GM18951 (cell line): Measurements from ENCODE around the gene RPS15.
A peak's percentile ranks its signal among the peaks of the same experiment; 100 is the strongest.

Experiments
- POLR2A ChIP-seq: IDR thresholded peaks from 4 replicates; pipeline ENCODE4 v1.6.1; 2011; ENCODE audit warnings: mild to moderate bottlenecking; ENCODE audit not compliant: insufficient read length, insufficient read depth; ENCODE audit errors: extremely low read depth
- in situ Hi-C: fragments of 300-500 bp; cut with MboI; formaldehyde crosslinking; loops from one replicate; pipeline ENCODE4 v1.12.0; 2022; ENCODE audit warnings: low sequenced_read_pairs, mixed read lengths, inconsistent platforms; ENCODE audit not compliant: unreplicated experiment

RPS15 gene

DNA sequence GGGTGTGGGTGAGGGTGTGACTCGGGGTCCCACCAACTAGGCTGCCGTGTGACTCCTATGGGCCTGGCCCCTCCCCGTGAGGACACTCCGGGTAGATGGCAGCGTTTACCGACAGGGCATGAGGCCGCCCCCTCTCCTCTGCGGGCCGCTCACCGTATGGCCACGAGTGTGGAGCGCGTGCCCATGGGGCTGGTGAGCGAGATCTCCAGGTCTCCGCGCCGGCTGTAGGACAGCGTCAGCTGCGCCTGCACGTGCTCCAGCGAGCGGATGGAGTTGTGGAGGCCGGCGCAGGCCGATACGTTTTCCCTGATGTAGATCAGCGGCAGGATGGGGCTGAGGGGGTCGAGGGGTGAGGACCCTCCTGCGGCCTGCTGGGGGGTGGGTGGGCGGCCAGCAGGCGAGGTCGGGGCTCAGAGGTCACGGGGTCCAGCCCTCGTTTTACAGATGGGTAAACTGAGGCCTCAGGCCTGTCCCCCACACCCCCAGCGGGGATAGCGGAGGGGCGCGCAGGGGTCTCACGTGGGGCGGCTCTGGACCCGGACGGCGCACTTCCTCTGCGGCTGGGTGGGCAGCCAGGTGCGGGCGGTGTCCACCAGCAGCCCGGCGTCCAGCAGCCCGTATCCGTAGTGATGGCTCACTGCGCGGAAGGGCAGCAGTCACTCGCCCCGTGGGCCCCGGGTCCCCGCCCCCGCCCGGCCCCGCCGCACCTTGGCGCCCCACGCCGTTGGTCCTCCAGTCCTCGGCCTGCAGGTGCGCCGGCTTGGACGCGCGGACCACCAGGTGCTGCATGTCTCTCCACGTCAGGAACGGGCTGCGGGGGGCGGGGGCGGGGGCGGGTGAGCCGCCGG lies 45.2 kb downstream of the RPS15 start:
- no peak for TF ChIP-seq POLR2A
- in situ Hi-C loops = no loop called here

DNA sequence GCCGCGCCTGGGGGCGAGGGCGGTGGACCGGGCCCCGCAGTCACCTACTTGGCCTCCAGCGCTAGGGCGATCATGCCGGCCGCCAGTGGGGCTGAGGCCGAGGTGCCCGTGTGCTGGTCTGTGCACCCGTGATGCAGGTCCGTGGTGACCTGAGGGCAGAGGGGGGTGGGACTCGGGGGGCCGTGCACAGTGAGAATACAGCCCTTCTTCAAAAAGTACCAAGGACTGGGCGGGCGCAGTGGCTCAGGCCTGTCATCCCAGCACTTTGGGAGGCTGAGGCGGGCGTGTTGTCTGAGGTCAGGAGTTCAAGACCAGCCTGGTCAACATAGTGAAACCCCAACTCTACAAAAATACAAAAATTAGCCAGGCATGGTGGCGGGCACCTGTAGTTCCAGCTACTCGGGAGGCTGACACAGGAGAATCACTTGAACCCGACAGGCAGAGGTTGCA lies 45.8 kb downstream of the RPS15 start:
- TF ChIP-seq POLR2A = no peak
- in situ Hi-C loops = no loop called here

DNA sequence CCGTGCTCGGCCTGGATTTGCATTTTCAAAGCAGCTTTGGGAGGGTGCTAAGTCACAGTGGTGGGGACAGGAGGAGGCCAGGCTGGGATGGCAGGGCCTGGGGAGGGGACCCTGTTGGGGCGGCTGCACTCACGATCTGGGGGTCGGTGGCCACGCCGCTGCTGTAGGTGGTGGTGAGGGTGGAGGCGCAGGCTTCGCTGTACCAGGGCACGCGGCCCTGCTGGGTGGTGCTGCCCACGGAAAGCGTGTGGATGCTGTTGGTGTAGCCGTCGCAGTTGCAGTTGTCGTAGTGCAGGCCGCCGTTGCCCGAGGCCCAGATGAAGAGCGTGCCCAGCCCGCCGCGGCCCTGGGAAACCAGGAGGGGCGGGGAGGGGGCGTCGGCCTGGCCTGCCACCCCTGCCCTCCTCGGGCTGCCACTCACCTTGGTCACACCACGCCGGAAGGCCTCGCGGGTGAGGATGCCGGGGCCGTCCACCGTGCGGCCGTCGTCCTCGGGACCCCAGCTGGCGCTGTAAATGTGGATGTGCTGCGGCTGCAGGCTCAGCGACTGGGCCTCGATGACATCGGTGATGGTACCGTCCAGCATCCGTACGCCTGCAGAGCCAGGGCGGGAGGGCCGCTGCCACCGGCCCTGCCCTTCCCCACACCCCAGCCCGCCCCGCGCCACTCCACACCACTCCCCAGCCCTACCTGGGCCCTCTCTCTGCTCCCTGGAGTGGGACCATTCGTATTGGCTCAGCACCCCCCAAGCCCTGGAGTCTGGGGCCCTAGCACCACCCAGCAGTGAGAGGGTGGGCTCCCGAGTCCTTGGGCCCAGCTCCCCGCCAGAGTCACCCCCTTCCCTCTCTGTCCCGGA lies 48.8 kb downstream of the RPS15 start:
- in situ Hi-C loops = no loop called here
- TF ChIP-seq POLR2A = no peak

DNA sequence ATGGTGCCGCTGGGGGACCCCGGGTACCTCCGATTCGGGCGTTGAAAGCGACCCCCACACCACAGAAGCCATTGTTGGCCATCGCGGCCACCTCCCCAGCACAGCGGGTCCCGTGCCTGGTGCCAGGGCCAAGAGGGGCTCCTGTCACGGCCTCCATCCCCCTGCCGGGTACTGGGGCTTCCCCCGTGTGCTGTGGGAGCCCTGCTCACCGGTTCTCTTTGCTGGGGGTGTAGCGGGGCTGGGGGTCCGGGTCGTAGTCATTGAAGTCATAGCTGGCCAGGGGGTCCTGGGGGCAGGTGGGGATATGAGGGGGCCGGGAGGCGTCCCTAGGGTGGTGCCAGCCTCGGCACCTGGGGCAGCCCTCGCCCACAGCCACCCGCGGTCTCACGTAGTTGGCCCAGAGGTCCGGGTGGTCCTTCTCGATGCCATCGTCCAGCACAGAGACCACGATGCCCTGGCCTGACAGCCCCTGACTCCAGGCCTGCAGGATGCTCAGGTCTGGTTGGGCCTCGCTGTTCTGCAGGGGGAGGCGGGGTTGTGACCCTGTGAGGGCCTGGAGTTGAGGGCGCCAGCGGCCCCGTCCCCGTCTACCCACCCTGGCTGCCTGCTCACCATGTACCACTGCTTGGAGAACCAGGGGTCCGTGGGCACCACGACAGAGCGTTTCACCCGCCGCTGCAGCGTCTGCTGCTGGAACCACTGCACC lies 49.5 kb downstream of the RPS15 start:
- in situ Hi-C loops = no loop called here

DNA sequence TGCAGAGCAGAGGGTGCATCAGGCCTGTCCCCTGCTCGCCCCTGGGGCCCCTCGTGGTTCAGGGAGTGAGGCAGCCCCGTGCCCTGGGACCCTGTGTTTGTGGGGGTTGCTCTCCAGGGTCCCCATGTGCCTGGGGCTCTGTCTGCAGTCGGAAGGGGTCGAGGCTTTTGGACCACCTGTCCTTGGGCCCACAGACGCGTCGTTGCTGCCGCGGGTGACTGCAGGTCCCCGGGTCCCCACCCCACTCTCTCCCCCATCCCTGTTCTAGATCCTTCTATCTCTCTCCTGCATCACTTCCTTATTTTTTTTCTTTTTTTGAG lies 50.0 kb downstream of the RPS15 start:
- no peak for TF ChIP-seq POLR2A
- in situ Hi-C loops = no loop called here

More for the DNA sequence above, 49.5 kb downstream of the RPS15 start:
- TF ChIP-seq POLR2A = no peak

DNA sequence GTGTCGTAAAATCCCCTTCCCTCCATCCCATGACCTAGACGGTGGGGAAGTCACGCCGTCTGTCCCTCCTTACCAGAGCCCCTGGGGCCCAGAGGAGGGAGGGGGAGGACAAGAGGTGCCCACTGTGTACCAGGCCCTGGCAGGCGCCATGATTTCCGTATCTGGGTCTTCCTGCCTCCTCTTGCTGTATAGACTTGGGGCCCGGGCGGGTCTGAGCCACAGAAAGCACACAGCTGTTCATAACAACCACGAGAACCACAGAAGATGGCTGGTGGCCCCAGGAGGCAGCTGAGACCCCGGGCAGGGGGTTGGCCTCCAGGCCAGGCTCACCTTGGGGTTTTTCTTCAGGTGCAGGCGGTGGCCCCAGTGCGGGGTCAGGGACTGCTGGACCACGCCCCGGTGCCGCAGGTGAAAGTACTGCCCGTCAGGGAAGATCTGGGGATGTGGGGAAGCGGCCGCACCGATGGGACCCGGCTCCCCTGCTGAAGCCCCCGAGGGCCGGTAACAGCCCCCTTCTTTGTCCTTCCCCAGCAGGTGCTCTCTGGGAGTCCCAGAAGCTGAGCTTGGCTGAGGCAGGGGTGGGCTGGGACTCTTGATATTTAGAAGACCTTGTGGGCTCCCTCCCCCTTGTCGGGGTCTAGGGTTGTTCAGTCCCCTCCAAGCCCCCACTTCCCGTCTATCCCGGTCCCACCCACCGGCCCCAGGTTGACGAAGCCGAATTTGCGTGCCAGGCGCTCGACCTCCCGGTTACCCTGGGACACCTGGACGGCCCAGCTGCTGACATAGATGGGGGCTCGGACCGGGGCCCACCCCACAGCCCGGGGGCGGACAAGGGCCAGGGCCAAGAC lies 51.5 kb downstream of the RPS15 start:
- TF ChIP-seq POLR2A = peak; percentile 51
- in situ Hi-C loops = no loop called here
